CD8-positive, alpha-beta memory T cell (primary cell): ENCODE data around the gene DENND1A. TPM values are rescaled to one million over a fixed set of nuclear protein-coding genes. Genes with fewer than 3 reads are reported as not detected.

Source experiments
- CTCF ChIA-PET: fragments of 350-600 bp; sonication (Branson Sonifier 250); formaldehyde crosslinking; loops from one replicate; lab custom pipeline; 2021; ENCODE audit warnings: antibody characterized with exemption; lab: Charles Lee
- POLR2A ChIA-PET: fragments of 350-600 bp; sonication (Branson Sonifier 250); formaldehyde crosslinking; loops from one replicate; lab custom pipeline; 2021; ENCODE audit warnings: antibody characterized with exemption; lab: Charles Lee
- DNase-seq, 5 donors: peaks; one replicate each; pipeline versions ENCODE4 v3.0.0 to v3.0.0-alpha.2; 2020 to 2022; ENCODE audit warnings: mixed read lengths in 1 of 5
- H3K27ac ChIP-seq: one replicate; pipeline ENCODE4 v1.7.0; 2013; ENCODE audit warnings: low read depth, mild to moderate bottlenecking, low read length, moderate library complexity
- H3K27me3 ChIP-seq: 2 replicates; pipeline ENCODE4 v1.7.0; 2013; ENCODE audit warnings: low read length, mild to moderate bottlenecking; ENCODE audit not compliant: insufficient read depth, poor library complexity, severe bottlenecking
- H3K36me3 ChIP-seq: 2 replicates; pipeline ENCODE4 v1.7.0; 2013; ENCODE audit warnings: mild to moderate bottlenecking, low read length, moderate library complexity; ENCODE audit not compliant: insufficient read depth
- H3K4me1 ChIP-seq: 2 replicates; pipeline ENCODE4 v1.7.0; 2013; ENCODE audit warnings: mild to moderate bottlenecking, low read length, moderate library complexity; ENCODE audit not compliant: insufficient read depth
- H3K4me3 ChIP-seq: 2 replicates; pipeline ENCODE4 v1.7.0; 2013; ENCODE audit warnings: mild to moderate bottlenecking, low read length
- H3K9me3 ChIP-seq: 2 replicates; pipeline ENCODE4 v1.7.0; 2013; ENCODE audit warnings: mild to moderate bottlenecking, low read length
- H3K27ac Mint-ChIP-seq, 8 donors: one replicate each; pipeline ENCODE4 v1.8.0; 2020 to 2021; ENCODE audit warnings: mixed read lengths in 8 of 8, mild to moderate bottlenecking in 6 of 8, inconsistent platforms in 3 of 8, moderate library complexity in 3 of 8
- H3K27me3 Mint-ChIP-seq, 2 donors: one replicate each; pipeline ENCODE4 v1.8.0; 2020 to 2021; ENCODE audit warnings: mixed read lengths in 2 of 2, mild to moderate bottlenecking in 1 of 2, moderate library complexity in 1 of 2
- H3K36me3 Mint-ChIP-seq, 3 donors: one replicate each; pipeline ENCODE4 v1.8.0; 2020 to 2021; ENCODE audit warnings: mixed read lengths in 3 of 3, inconsistent platforms in 1 of 3, mild to moderate bottlenecking in 1 of 3
- H3K4me1 Mint-ChIP-seq, 3 donors: one replicate each; pipeline ENCODE4 v1.8.0; 2020 to 2021; ENCODE audit warnings: mixed read lengths in 3 of 3, inconsistent platforms in 1 of 3, mild to moderate bottlenecking in 1 of 3
- H3K4me3 Mint-ChIP-seq, 7 donors: one replicate each; pipeline ENCODE4 v1.8.0; 2020 to 2021; ENCODE audit warnings: mixed read lengths in 7 of 7, mild to moderate bottlenecking in 6 of 7, moderate library complexity in 4 of 7, inconsistent platforms in 2 of 7
- H3K9me3 Mint-ChIP-seq, 5 donors: one replicate each; pipeline ENCODE4 v1.8.0; 2020 to 2022; ENCODE audit warnings: mixed read lengths in 5 of 5, mild to moderate bottlenecking in 3 of 5, moderate library complexity in 2 of 5, inconsistent platforms in 1 of 5
- polyA plus RNA-seq: library from polyadenylated mRNA; unstranded; fragments of 300-500 nt; fragmentation: Illumina TruSeq; gene quantifications from one replicate; pipeline ENCODE4 v1.2.3, GENCODE V29; 2021
- total RNA-seq, 2 experiments: library from RNA; stranded (reverse); gene quantifications; one replicate each; pipeline ENCODE4 v1.2.3, GENCODE V29; 2021

DENND1A gene
- total and polyA plus RNA-seq, 3 experiments from 2014 or later: 7.2 to 15.1 (median 15.0) TPM

DNA sequence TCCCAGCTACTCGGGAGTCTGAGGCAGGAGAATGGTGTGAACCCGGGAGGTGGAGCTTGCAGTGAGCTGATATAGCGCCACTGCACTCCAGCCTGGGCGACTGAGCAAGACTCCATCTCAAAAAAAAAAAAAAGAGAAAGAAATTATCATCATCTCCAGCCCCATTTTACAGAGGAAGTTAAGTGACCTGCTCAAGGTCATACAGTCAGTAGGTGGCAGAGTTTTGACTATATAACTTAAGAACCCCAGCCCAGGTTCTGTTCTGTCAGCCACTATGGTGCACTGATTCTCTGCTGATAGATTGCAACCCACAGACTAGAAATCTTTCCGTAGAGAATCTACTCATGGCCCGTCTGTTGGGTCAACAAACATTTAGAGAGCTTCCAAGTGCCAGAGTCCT, 25.7 kb upstream of the DENND1A start:
- Mint-ChIP-seq H3K36me3 (no peaks in the 10 kb centered on the region), H3K27ac (no peak overlapping the region), H3K4me3 (no peak overlapping the region), H3K4me1 (no peaks in the 10 kb centered on the region), H3K27me3 (peaks cover 10 to 32% of the 10 kb centered on the region in 2 donors), H3K9me3 (no peaks in the 10 kb centered on the region)
- Histone ChIP-seq H3K36me3 (no peaks in the 10 kb centered on the region), H3K27ac (no peak overlapping the region), H3K4me3 (no peak overlapping the region), H3K27me3 (no peaks in the 10 kb centered on the region), H3K4me1 (no peaks in the 10 kb centered on the region), H3K9me3 (no peaks in the 10 kb centered on the region)
- no peak for DNase-seq
- CTCF ChIA-PET: interaction anchor here (1.7 kb wide), 1 partner anchor 12 kb away, joined by 5 read pairs; no protein-coding TSS in a partner anchor
- POLR2A ChIA-PET: no interaction called here

DNA sequence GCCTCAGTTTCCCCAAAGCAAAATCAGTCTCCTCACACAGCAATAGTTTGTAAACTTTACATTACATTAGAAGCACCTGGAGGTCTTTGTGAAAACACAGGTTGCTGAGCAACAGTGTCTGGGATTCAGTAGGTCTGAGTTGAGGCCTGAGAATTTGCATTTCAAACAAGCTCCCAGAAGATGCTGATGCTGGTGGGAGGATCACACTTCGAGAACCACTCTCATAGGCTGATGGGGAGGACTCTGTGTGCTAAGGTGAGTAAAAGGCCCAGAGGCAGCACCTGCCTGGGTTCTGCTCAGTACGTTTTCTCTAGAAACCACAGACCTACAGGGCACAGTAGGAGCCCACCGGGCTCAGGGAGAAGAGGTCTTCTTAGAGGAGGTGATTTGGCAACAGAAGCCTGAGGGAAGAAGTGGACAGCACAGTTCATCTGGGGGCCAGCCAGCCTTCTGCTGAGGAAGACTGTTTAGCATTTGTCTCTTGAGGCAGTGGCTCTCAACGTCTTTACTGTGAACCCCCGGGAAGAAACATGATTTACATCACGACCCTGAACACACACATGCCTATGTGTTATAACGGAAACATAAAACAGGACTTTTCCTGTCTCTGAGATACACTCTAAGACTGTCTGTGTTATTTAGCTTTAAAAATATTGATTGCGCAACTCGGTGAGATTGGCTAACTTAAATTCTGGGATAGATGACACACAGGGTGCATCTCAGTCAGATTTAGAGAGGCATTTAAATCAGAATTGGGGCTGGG, 24.8 kb upstream of the DENND1A start:
- Mint-ChIP-seq H3K27me3 (peaks cover 15 to 26% of the 10 kb centered on the region in 2 donors), H3K4me3 (no peak overlapping the region), H3K9me3 (no peaks in the 10 kb centered on the region), H3K27ac (no peak overlapping the region), H3K4me1 (no peaks in the 10 kb centered on the region), H3K36me3 (no peaks in the 10 kb centered on the region)
- no peaks in the 10 kb centered on the region for H3K27me3 ChIP-seq
- no peaks in the 10 kb centered on the region for H3K36me3 ChIP-seq
- no peak overlapping the region for H3K27ac ChIP-seq
- no peak overlapping the region for H3K4me3 ChIP-seq
- no peaks in the 10 kb centered on the region for H3K4me1 ChIP-seq
- POLR2A ChIA-PET: no interaction called here
- H3K9me3 ChIP-seq: no peaks in the 10 kb centered on the region
- no peak for DNase-seq
- CTCF ChIA-PET: no interaction called here

DNA sequence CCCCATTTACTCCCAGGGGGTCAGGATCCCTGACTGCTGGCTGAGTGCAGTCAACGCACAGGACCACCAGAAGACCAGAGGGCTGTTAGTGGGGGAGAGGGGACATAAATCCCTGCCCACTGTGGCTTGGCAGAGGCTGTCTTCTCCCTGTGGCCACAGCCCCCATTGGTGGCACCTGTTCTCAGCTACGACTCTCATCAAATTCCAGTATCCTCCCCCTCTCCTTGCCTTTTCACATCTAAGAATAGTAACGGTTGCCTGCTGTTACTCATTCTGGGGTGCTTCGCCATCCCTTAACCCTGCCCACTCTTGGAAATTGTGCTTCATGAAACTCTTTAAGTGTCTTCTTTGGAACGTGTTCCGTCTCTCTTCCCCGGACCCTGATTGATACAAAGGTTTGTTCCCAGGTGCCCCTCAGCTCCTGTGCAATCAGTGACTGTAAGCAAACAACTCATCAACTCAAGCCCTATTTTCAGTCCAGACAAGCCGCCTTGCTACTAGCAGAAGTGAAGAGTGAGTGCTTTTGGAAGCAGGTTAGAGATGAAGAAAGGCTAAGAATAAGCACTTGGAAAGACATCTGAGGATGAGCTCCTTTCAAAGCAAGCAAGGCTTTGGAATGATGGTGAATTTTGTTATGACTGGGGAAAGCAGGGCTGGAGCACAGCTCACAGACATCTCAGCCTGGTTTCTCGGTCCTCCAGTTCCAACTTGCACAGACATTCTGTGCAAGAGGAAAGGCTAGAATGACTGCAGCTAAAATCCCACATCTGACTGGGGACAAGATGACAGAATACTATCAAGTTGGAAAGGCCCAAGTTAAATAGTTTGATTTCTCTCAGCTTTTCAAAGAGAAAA, 22.9 kb upstream of the DENND1A start:
- H3K4me1 Mint-ChIP-seq: no peaks in the 10 kb centered on the region
- H3K36me3 ChIP-seq: no peaks in the 10 kb centered on the region
- no peaks in the 10 kb centered on the region for H3K9me3 ChIP-seq
- H3K36me3 Mint-ChIP-seq: no peaks in the 10 kb centered on the region
- ChIA-PET POLR2A (no interaction called here), CTCF (no interaction called here)
- no peak overlapping the region for H3K27ac ChIP-seq
- no peak for DNase-seq
- H3K4me3 Mint-ChIP-seq: no peak overlapping the region
- H3K9me3 Mint-ChIP-seq: no peaks in the 10 kb centered on the region
- peaks cover 10 to 15% of the 10 kb centered on the region in 2 donors for H3K27me3 Mint-ChIP-seq
- no peak overlapping the region for H3K4me3 ChIP-seq
- no peaks in the 10 kb centered on the region for H3K27me3 ChIP-seq
- no peaks in the 10 kb centered on the region for H3K4me1 ChIP-seq
- H3K27ac Mint-ChIP-seq: no peak overlapping the region

DNA sequence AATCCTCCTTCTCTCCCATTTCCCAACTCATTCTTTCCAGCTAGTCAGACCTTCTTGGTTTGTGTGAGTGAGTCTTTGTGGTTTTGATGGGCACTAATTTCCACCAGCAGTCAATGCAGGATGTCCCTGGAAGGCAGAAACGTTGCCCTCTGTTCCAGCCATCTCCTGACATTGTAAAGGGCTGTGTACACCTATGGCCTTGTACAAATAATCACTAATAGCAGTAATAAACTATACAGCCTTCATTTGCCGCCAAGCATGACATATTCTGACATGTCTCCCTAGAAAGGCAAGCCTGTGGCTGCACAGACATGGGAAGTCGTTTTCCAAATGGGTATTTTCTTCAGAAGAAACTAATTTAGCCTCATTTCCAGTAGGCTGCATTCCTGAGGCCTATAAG, 18.4 kb upstream of the DENND1A start:
- no peaks in the 10 kb centered on the region for H3K36me3 Mint-ChIP-seq
- Histone ChIP-seq H3K27ac (no peak overlapping the region), H3K9me3 (no peaks in the 10 kb centered on the region), H3K4me3 (no peak overlapping the region), H3K27me3 (no peaks in the 10 kb centered on the region), H3K4me1 (no peaks in the 10 kb centered on the region), H3K36me3 (no peaks in the 10 kb centered on the region)
- DNase-seq: no peak
- no peak overlapping the region for H3K27ac Mint-ChIP-seq
- ChIA-PET POLR2A (no interaction called here), CTCF (interaction anchor here (1.3 kb wide), 1 partner anchor 13 kb away, joined by 3 read pairs; no protein-coding TSS in a partner anchor)
- no peaks in the 10 kb centered on the region for H3K9me3 Mint-ChIP-seq
- H3K27me3 Mint-ChIP-seq: peaks cover 5 to 8% of the 10 kb centered on the region in 2 donors
- no peak overlapping the region for H3K4me3 Mint-ChIP-seq
- no peaks in the 10 kb centered on the region for H3K4me1 Mint-ChIP-seq

DNA sequence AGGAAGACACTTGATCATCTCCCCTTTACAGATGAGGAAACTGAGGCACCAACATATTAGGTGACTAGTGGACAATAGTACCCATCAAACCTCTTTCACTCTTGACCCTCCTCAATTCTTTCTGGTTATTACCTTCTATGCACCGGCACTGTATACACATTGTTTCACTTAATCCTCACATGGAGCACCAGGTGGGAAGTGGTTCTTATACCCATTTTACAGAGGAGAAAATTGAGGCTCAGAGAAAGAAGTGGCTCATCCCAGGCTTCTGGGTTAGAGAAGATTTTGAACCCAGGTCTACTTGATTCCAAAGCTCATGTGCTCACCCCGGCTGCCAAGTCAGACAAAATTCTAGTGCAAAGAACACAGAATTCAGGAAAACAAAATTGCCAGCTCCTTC, 17.4 kb upstream of the DENND1A start:
- DNase-seq: no peak
- no peak overlapping the region for H3K4me3 Mint-ChIP-seq
- no peaks in the 10 kb centered on the region for H3K9me3 Mint-ChIP-seq
- H3K36me3 ChIP-seq: no peaks in the 10 kb centered on the region
- ChIA-PET CTCF (interaction anchor here (1.3 kb wide), 1 partner anchor 14 kb away, joined by 3 read pairs; no protein-coding TSS in a partner anchor), POLR2A (interaction anchor here (0.6 kb wide), 1 partner anchor 34 kb away, joined by 4 read pairs; no protein-coding TSS in a partner anchor)
- no peaks in the 10 kb centered on the region for H3K27me3 ChIP-seq
- H3K36me3 Mint-ChIP-seq: no peaks in the 10 kb centered on the region
- no peak overlapping the region for H3K4me3 ChIP-seq
- H3K27me3 Mint-ChIP-seq: peaks cover 5 to 11% of the 10 kb centered on the region in 2 donors
- no peak overlapping the region for H3K27ac ChIP-seq
- no peaks in the 10 kb centered on the region for H3K9me3 ChIP-seq
- no peaks in the 10 kb centered on the region for H3K4me1 ChIP-seq
- H3K4me1 Mint-ChIP-seq: no peaks in the 10 kb centered on the region
- no peak overlapping the region for H3K27ac Mint-ChIP-seq

DNA sequence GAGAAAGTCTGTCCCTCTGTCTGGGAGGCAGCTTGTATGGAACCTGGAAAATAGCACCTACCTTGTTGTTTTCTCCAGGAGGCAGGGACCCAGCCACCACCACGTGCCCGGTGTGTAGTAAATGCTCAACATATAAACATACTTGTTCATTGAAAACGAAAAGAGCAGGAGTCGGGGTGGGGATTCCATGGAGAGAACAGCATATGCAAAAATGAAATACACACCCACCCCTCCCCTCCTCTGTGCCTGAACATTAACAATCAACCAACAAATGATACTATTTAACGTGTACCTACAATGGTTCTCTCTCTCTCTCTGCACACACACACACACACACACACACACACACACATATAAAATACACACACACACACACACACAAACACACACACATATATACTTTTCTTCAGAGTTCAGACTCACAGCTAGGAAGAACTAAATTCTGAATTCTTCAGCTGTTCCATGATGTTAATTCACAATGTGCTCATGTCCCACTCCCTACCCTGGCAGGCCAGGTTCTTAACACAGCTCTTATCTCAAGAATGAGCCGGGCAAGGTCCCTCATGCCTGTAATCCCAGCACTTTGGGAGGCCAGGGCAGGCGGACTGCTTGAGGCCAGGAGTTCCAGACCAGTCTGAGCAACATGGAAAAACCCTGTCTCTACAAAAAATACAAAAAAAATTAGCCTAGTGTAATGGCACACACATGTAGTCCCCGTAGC, 16.3 kb upstream of the DENND1A start:
- Histone ChIP-seq H3K9me3 (no peaks in the 10 kb centered on the region), H3K4me1 (no peaks in the 10 kb centered on the region), H3K4me3 (no peak overlapping the region), H3K27ac (no peak overlapping the region), H3K27me3 (no peaks in the 10 kb centered on the region), H3K36me3 (no peaks in the 10 kb centered on the region)
- Mint-ChIP-seq H3K9me3 (no peaks in the 10 kb centered on the region), H3K4me3 (no peak overlapping the region), H3K4me1 (no peaks in the 10 kb centered on the region), H3K27ac (no peak overlapping the region), H3K27me3 (peaks cover 6 to 11% of the 10 kb centered on the region in 2 donors), H3K36me3 (no peaks in the 10 kb centered on the region)
- DNase-seq: no peak
- ChIA-PET POLR2A (no interaction called here), CTCF (interaction anchor here (0.7 kb wide), 1 partner anchor 85 kb away, joined by 3 read pairs; no protein-coding TSS in a partner anchor)

DNA sequence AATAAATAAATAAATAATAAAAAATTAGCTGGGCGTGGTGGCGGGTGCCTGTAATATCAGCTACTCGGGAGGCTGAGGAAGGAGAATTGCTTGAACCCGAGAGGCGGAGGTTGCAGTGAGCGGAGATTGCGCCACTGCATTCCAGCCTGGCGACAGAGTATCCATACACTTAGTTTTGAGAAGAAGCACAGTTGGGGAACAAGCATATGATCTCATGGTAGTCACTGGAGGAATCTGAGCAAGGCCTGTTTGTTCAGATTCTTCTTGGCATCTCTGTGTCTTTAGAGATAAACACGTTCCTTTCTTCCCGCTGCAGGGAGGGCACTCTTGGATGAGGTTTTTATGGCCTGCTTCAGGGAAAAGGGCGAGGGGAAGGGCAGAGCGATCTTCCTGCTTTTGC, 15.6 kb upstream of the DENND1A start:
- H3K9me3 ChIP-seq: no peaks in the 10 kb centered on the region
- POLR2A ChIA-PET: no interaction called here
- H3K27me3 ChIP-seq: no peaks in the 10 kb centered on the region
- H3K27me3 Mint-ChIP-seq: peaks cover 7 to 8% of the 10 kb centered on the region in 2 donors
- no peak overlapping the region for H3K27ac Mint-ChIP-seq
- H3K4me1 Mint-ChIP-seq: no peaks in the 10 kb centered on the region
- no peak overlapping the region for H3K27ac ChIP-seq
- no peaks in the 10 kb centered on the region for H3K36me3 ChIP-seq
- H3K4me1 ChIP-seq: no peaks in the 10 kb centered on the region
- no peak overlapping the region for H3K4me3 ChIP-seq
- no peaks in the 10 kb centered on the region for H3K36me3 Mint-ChIP-seq
- CTCF ChIA-PET: no interaction called here
- no peak for DNase-seq
- H3K4me3 Mint-ChIP-seq: no peak overlapping the region
- no peaks in the 10 kb centered on the region for H3K9me3 Mint-ChIP-seq
